Lower leg skin (tissue), 4 donors: ENCODE results near the gene DYNC1I2. TPM values are rescaled to one million over a fixed set of nuclear protein-coding genes. Genes with fewer than 3 reads are reported as not detected.
A peak's percentile ranks its signal among the peaks of the same experiment; 100 is the strongest.

ENCODE experiments used
- DNase-seq, 2 donors: peaks; one replicate each; pipeline ENCODE4 v3.0.0-alpha.2; 2019; ENCODE audit warnings: low spot score in 2 of 2
- H3K4me3 ChIP-seq: fragments of 200-600 bp; sonication (generic); 2 replicates; pipeline ENCODE4 v1.5.1; 2017; ENCODE audit warnings: mild to moderate bottlenecking, low read depth; ENCODE audit not compliant: poor library complexity, severe bottlenecking
- CTCF ChIP-seq, 3 donors: fragments of 450-650 bp; IDR thresholded peaks; one replicate each; pipeline ENCODE4 v1.5.1; 2016; ENCODE audit warnings: antibody characterized with exemption in 3 of 3, mild to moderate bottlenecking in 3 of 3, moderate library complexity in 2 of 3
- POLR2A ChIP-seq, 2 donors: fragments of 450-650 bp; IDR thresholded peaks; one replicate each; pipeline ENCODE4 v1.6.1; 2016 to 2017; ENCODE audit warnings: antibody characterized with exemption in 2 of 2, mild to moderate bottlenecking in 1 of 2, moderate library complexity in 1 of 2
- WGBS, 2 donors: methylation state at CpG; one replicate each; pipeline ENCODE4 v1.1.5; 2018; 5-methylcytosine and 5-hydroxymethylcytosine counted together
- intact Hi-C: fragments of 100-400 bp; cut with DNase I; formaldehyde crosslinking; loops from one replicate; pipeline ENCODE4 v1.15.0; 2023; ENCODE audit warnings: low total_unique reads
- total RNA-seq, 4 donors: library from RNA; depleted of rRNA; stranded (reverse); fragments of >200 nt; gene quantifications; one replicate each; pipeline ENCODE4 v1.1.0, GENCODE V29; 2016

The DYNC1I2 gene
- total RNA-seq, 4 donors from 2014 or later: 74.8 to 87.8 (median 80.0) TPM

- DNase-seq: no peak
- TF ChIP-seq CTCF (IDR thresholded peaks at IDR 0.05) (no peak), POLR2A (IDR thresholded peaks at IDR 0.05) (no peak)
- no peak overlapping the region for H3K4me3 ChIP-seq
- WGBS, 2 donors: 63 to 70% methylated on average over 7 of the region's 7 CpGs
- intact Hi-C loops: no loop called here
Observed at GRCh38 chr2:171675810-171676345, 11.4 kb upstream of the DYNC1I2 start.

DNA sequence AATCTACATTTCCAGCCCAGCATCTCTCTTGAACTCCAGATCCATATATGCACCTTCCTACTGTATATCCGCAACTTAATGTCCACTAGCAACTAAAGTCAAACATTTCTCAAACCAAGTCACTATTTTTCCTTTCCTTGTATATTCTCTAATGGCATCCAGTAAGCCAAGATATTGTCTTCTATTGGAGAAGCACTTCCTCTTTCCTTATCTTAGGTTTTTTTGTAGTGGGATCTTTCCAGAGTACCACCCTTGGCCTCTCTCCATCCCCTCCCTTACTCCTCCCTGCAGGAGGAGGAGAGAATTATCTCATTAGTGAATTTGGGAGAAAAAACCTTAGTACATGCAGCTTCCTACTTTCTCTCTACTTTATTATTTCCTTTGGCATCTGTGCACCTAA, 8.7 kb upstream of the DYNC1I2 start:
- TF ChIP-seq CTCF (IDR thresholded peaks at IDR 0.05) (no peak), POLR2A (IDR thresholded peaks at IDR 0.05) (no peak)
- DNase-seq: no peak
- intact Hi-C loops: no loop called here
- no peak overlapping the region for H3K4me3 ChIP-seq
- WGBS, 2 donors: 44 to 97% methylated on average over 1 of the region's 1 CpG

DNA sequence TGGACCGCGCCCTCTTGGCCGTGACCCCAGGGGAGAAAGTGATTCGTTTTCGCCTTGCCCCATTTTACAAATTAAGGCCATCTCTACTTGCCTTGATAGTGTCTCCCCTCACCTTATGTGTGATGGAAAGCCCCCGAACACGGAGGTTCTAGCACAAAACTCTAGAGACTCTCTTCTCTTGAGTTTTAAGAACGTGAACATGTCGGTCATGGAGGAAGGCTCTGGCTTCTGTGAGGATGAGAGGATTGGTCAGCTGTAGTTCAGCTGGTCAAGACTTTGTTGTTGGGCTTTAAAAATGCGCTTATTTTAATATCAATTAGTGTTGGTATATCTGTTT, 828 bp downstream of the DYNC1I2 start:
- peak overlapping the region; percentile 94 for H3K4me3 ChIP-seq
- no peak for DNase-seq
- TF ChIP-seq CTCF (IDR thresholded peaks at IDR 0.05) (no peak), POLR2A (IDR thresholded peaks at IDR 0.05) (no peak)
- WGBS, 2 donors: 0 to 1% methylated on average over 10 of the region's 10 CpGs
- intact Hi-C loops: no loop called here

GRCh38 chr2:171692331-171692730, 5.1 kb downstream of the DYNC1I2 start:
- no peak for DNase-seq
- no peak for TF ChIP-seq CTCF (IDR thresholded peaks at IDR 0.05)
- TF ChIP-seq POLR2A (IDR thresholded peaks at IDR 0.05): no peak
- intact Hi-C loops: no loop called here
- WGBS, 2 donors: 89 to 91% methylated on average over 1 of the region's 1 CpG
- H3K4me3 ChIP-seq: no peak overlapping the region

DNA sequence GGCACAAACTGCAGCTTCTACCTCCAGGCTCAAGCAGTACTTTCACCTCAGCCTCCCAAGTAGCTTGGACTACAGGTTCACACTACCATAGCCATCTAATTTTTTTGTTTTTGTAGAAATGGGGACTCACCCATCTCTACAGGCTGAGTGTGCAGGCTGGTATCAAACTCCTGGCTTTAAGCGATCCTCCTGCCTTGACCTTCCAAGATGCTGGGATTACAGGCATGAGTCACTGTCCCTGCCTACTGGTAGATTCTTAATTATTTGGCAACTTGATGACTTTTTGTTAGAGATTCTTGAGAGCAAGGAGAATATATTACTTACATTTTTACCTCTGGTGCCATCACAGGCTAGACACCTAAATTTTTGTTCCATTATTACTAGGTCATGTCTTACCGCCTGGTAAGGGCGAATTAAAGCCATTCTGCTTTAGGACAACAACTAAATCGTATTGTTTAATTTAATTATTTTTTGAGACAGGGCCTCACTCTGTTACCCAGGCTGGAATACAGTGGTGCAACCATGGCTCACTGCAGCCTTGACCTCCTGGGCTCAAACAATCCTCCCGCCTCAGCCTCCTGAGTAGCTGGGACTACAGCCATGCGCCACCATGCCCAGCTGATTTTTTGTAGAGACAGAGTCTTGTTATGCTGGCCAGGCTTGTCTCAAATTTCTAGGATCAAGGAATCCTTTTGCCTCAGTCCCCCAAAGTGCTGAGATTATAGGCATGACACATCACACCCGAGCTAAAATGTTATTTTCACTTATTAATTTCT, 15.7 kb downstream of the DYNC1I2 start:
- intact Hi-C loops: loop anchor here (10.0 kb wide), 1 partner anchor 402 kb away; the partner anchor contains the start of gene DLX2
- no peak for TF ChIP-seq CTCF (IDR thresholded peaks at IDR 0.05)
- no peak for TF ChIP-seq POLR2A (IDR thresholded peaks at IDR 0.05)
- 89 to 90% methylated on average over 7 of the region's 7 CpGs for WGBS, 2 donors
- H3K4me3 ChIP-seq: no peak overlapping the region
- no peak for DNase-seq
